WERI-Rb-1 (cell line): ENCODE measurements around the gene GNB1L.
"Not testable (repeated sequence)": the region's sequence is repeated elsewhere in the genome, so short reads cannot be mapped to it uniquely, and the experiment has no call there.

ENCODE experiments used
- DNase-seq: peaks from one replicate; pipeline ENCODE4 v3.0.0-alpha.2; 2020
- H3K27ac ChIP-seq: fragments of 250-450 bp; sonication (Bioruptor Pico); 2 replicates; pipeline ENCODE4 v1.5.1; 2020; ENCODE audit warnings: mild to moderate bottlenecking, moderate library complexity
- H3K27me3 ChIP-seq: fragments of 250-450 bp; sonication (Bioruptor Pico); 2 replicates; pipeline ENCODE4 v1.5.1; 2021; ENCODE audit warnings: mild to moderate bottlenecking, low read depth, moderate library complexity; ENCODE audit not compliant: insufficient read depth, severe bottlenecking
- H3K36me3 ChIP-seq: fragments of 250-450 bp; sonication (Bioruptor Pico); 2 replicates; pipeline ENCODE4 v1.5.1; 2020; ENCODE audit warnings: mild to moderate bottlenecking, moderate library complexity
- H3K4me3 ChIP-seq: 2 replicates; pipeline ENCODE4 v1.5.1; 2011; ENCODE audit warnings: low read depth, mild to moderate bottlenecking, control low read depth, low read length
- H3K9me3 ChIP-seq: fragments of 250-450 bp; sonication (Bioruptor Pico); 2 replicates; pipeline ENCODE4 v1.5.1; 2021; ENCODE audit warnings: mild to moderate bottlenecking, moderate library complexity; ENCODE audit not compliant: severe bottlenecking
- CTCF ChIP-seq: IDR thresholded peaks from 2 replicates; pipeline ENCODE4 v1.5.1; 2011; ENCODE audit warnings: low read depth, mild to moderate bottlenecking, control low read depth, inconsistent platforms, low read length

GNB1L gene

GRCh38 chr22:19836512-19836911 lies 18.2 kb downstream of the GNB1L start:
- no peak for DNase-seq
- no peaks in the 10 kb centered on the region for H3K9me3 ChIP-seq
- no peak overlapping the region for H3K4me3 ChIP-seq
- H3K27me3 ChIP-seq = no peaks in the 10 kb centered on the region
- 0 out of 2 replicates have a peak, but pooled peaks cover 3% of the 10 kb centered on the region for H3K36me3 ChIP-seq
- no peak overlapping the region for H3K27ac ChIP-seq
- TF ChIP-seq CTCF = no peak

DNA sequence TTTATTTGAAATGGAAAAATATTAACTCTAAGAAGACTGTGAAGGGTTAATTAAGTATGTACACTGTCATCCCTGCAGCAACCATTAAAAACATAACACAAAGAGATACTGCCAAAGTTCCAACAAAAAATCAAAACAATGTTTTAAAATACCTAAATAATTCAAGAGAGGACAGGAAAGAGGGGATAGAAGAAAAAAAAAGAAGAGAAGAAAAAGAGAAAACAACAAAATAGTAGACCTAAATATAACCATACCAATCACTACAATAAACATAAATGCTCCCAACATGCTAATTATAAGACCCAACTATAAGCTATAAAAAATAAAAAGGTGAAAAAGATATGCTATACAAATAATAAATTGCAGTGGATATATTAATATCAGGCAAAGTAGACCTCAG lies 20.1 kb downstream of the GNB1L start:
- no peak overlapping the region for H3K4me3 ChIP-seq
- no peak for TF ChIP-seq CTCF
- 0 out of 2 replicates have a peak, but pooled peaks cover 3% of the 10 kb centered on the region for H3K36me3 ChIP-seq
- no peaks in the 10 kb centered on the region for H3K27me3 ChIP-seq
- no peaks in the 10 kb centered on the region for H3K9me3 ChIP-seq
- no peak overlapping the region for H3K27ac ChIP-seq
- DNase-seq = no peak

GRCh38 chr22:19833327-19833726 lies 21.3 kb downstream of the GNB1L start:
- H3K9me3 ChIP-seq, H3K4me3 ChIP-seq, H3K27ac ChIP-seq, DNase-seq, H3K36me3 ChIP-seq, H3K27me3 ChIP-seq: not testable (repeated sequence)

DNA sequence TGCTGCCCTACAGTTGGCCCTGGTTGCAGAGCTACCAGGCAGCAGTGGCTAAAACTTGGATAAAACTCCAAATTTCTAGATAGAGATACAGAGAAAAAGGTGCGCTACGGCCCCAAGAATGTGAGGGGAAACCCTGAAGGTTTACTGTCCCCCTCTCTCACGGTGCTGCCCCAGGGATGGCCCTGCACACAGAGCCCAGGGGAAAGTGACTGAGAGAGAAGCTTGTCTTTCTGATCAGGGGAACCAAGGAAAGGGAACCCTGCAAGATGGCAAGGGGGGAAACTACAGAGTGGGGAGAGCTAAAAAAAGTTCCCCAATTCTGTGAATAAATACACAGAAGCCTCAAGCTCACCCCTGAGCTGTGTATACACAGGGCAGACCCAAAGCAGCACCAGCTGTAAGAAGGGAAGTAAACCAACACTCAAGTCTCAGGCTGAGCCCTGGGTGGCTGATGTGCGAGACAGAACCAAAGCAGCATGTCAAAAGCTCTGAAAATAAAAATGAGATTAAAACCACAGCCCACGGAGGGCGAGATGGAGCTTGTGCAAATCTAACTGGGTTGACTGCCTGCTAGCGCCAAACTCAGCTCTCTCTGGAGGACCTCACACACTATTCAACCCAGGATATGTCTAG lies 22.1 kb downstream of the GNB1L start:
- TF ChIP-seq CTCF = no peak
- no peak for DNase-seq
- H3K36me3 ChIP-seq = no peaks in the 10 kb centered on the region
- H3K4me3 ChIP-seq = no peak overlapping the region
- no peaks in the 10 kb centered on the region for H3K9me3 ChIP-seq
- H3K27me3 ChIP-seq = no peaks in the 10 kb centered on the region
- no peak overlapping the region for H3K27ac ChIP-seq

- not testable (repeated sequence) for DNase-seq, H3K36me3 ChIP-seq, H3K9me3 ChIP-seq, H3K4me3 ChIP-seq, H3K27me3 ChIP-seq, H3K27ac ChIP-seq
These were observed 22.7 kb downstream of the GNB1L start for GRCh38 chr22:19831979-19832378.

GRCh38 chr22:19831016-19831415 lies 23.7 kb downstream of the GNB1L start:
- H3K27me3 ChIP-seq = no peaks in the 10 kb centered on the region
- no peak for TF ChIP-seq CTCF
- H3K4me3 ChIP-seq = no peak overlapping the region
- H3K36me3 ChIP-seq = no peaks in the 10 kb centered on the region
- no peak for DNase-seq
- no peak overlapping the region for H3K27ac ChIP-seq
- H3K9me3 ChIP-seq = no peaks in the 10 kb centered on the region

GRCh38 chr22:19828035-19828401 lies 26.7 kb downstream of the GNB1L start:
- no peak for DNase-seq
- no peak overlapping the region for H3K27ac ChIP-seq

More at GRCh38 chr22:19828035-19828401, 26.7 kb downstream of the GNB1L start:
- TF ChIP-seq CTCF = no peak
- H3K4me3 ChIP-seq = no peak overlapping the region
- H3K9me3 ChIP-seq = no peaks in the 10 kb centered on the region
- no peaks in the 10 kb centered on the region for H3K27me3 ChIP-seq
- H3K36me3 ChIP-seq = no peaks in the 10 kb centered on the region
